Fibroblast of lung (primary cell): Measurements from ENCODE around the gene SLC28A3.

Experiments used
- EZH2 ChIP-seq: IDR thresholded peaks from 2 replicates; pipeline ENCODE4 v1.5.1; 2012; ENCODE audit warnings: low read length, control low read depth, mild to moderate bottlenecking; ENCODE audit errors: missing control alignments
- TF ChIP-seq, protein P1 (sequence below), 2 donors: IDR thresholded peaks in 1 of 2; conservative IDR thresholded peaks in 1 of 2; 1 replicate in 1 of 2; 2 replicates in 1 of 2; pipeline ENCODE4 v1.5.1; 2011 to 2012; ENCODE audit warnings: low read length in 2 of 2, control low read depth in 1 of 2, inconsistent platforms in 1 of 2, low read depth in 1 of 2, mild to moderate bottlenecking in 1 of 2

DNA sequence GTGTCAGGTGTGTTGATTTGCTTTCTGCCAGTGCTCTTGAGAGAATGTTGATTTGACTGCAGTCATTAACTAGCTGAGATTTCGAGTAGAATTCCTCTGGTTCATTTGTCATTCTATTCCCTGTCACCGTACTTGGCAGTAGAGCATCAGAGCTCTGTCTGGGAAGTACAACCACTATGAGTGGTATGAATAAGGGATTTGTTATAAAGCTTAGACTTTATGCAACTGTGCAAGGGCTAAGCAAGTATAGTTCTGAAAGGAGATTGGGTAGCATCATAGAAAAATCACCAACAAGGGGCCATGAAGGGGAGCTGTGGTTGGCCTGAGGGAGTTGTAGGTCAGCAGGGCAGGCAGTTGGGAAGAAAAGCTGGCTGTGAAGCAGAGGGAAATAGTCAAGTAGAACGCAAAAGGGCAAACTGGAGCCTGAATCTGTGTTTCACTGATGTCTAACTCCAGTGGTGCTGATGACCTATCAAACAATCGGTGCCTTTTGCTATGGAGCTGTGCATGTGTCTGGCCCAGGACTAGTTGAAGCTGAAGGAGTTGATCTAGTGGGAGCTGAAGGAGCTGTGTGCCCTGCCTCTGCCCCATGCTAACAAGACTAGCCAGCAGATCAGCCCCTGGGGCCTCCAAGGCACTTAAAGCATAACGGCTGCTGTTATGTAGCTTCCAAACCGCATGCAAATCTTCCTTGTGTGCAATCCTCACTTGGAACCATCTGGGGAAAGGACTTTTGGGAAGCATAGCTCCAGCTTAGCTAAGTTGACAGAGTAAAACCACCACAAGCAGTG is 110.0 kb downstream of the SLC28A3 start:
- TF ChIP-seq, protein P1, sequence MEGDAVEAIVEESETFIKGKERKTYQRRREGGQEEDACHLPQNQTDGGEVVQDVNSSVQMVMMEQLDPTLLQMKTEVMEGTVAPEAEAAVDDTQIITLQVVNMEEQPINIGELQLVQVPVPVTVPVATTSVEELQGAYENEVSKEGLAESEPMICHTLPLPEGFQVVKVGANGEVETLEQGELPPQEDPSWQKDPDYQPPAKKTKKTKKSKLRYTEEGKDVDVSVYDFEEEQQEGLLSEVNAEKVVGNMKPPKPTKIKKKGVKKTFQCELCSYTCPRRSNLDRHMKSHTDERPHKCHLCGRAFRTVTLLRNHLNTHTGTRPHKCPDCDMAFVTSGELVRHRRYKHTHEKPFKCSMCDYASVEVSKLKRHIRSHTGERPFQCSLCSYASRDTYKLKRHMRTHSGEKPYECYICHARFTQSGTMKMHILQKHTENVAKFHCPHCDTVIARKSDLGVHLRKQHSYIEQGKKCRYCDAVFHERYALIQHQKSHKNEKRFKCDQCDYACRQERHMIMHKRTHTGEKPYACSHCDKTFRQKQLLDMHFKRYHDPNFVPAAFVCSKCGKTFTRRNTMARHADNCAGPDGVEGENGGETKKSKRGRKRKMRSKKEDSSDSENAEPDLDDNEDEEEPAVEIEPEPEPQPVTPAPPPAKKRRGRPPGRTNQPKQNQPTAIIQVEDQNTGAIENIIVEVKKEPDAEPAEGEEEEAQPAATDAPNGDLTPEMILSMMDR (conservative IDR thresholded peaks at IDR 0.05 in 1 of 2, IDR thresholded peaks at IDR 0.05 in 1 of 2; ENCODE audit: low read depth in 1 of 2, low read length in 2 of 2), result no peak
- no peak for TF ChIP-seq EZH2
